Measurements from ENCODE around the gene KIF11. TPM values are rescaled to one million over a fixed set of nuclear protein-coding genes. Genes with fewer than 3 reads are reported as not detected.
A peak's percentile ranks its signal among the peaks of the same experiment; 100 is the strongest.
"Not testable (repeated sequence)": the region's sequence is repeated elsewhere in the genome, so short reads cannot be mapped to it uniquely, and the experiment has no call there.

KIF11 gene
- total RNA-seq, 1 donor from 2014 or later: 0.89 TPM

DNA sequence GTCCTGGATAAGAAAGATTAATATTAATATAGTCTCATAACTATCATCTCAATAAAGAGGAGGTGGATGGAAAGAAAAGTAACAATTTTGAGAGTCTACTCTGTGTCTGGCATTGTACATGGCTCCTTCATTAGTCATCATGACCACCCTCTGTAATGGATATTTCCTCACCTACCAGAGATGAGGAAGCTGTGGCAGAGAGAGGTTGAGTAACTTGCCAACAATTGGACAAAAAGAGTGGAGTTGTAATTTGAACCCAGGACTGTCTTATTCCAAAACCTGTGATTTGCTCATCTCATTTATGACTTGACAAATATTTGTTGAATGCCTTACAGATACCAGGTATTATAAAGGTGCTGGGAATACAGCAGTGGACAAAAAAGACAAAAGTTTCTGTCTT is 17.0 kb upstream of the KIF11 start:
- intact Hi-C loops (cut with DNase I): no loop called here
- DNase-seq (ENCODE audit: low spot score) (no peak), ATAC-seq (no peak)

DNA sequence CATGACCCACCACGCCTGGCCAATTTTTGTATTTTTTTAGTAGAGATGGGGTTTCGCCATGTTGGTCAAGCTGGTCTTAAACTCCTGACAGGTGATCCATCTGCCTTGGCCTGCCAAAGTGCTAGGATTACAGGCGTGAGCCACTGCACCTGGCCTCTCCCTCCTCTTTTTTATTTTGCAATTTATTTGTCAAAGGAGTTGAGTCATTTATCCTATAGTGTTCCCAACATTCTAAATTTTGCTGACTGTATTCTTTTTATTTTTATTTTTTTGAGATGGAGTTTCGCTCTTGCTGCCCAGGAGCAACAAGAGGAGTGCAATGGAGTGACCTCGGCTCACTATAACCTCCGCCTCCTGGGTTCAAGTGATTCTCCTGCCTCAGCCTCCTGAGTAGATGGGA is 10.6 kb upstream of the KIF11 start:
- ATAC-seq; intact Hi-C loops (cut with DNase I); DNase-seq (ENCODE audit: low spot score): not testable (repeated sequence)

GRCh38 chr10:92590623-92591549 is 2.0 kb upstream of the KIF11 start:
- intact Hi-C loops (cut with DNase I): no loop called here
- peak; percentile 23 for ATAC-seq
- peak; percentile 75 for DNase-seq (ENCODE audit: low spot score)

- intact Hi-C loops (cut with DNase I): no loop called here
- DNase-seq (ENCODE audit: low spot score) (peak; percentile 93), ATAC-seq (peak; percentile 96)
Observed at GRCh38 chr10:92591550-92592022, 1.3 kb upstream of the KIF11 start.

DNA sequence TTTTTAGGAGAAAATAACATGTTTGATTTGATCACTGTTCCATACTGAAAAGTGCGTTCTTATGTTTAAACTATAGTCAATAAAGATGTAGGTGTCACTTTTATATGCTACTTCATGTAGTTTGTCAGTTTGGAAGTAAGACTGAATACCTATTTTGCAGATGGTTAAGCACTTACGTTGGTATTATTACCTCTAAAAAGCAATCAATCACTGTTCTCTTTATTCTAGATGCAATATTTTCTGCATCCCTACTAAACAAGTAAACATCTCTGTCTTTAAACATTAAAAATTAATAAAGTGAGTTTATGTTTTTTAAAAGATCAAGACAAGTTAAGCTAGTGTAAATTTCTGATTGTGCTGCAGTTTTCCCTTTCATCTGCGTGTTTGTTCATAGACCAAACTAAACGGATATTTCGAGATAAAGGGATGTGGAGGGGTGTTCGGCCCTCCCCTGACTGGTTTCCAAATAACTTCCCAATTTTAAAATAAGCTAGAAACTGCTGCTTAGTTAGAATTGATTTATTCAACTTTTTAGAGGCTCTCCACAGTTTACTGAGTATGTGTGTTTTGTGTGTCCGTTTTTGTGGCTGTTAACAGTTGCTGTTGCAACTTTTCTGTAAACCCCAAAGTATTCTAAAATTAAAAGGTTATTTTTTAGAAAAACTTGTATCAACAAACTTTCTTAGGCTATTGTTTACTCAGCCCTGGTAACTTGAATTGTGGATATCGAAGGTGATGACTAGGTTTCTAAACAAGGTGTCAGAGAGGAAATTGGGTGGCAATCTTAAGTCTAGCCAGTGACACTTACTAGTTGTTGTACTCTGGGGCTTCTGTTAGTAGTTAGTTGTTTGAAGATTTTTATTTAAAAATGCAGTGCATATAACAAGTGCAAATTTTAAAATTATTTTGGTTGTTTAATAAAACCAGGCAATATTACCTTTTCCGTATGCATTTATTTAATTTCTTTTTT is 974 bp downstream of the KIF11 start:
- DNase-seq (ENCODE audit: low spot score) (no peak), ATAC-seq (no peak)
- intact Hi-C loops (cut with DNase I): no loop called here

GRCh38 chr10:92595505-92595904 is 2.6 kb downstream of the KIF11 start:
- intact Hi-C loops (cut with DNase I): no loop called here
- no peak for DNase-seq (ENCODE audit: low spot score)
- no peak for ATAC-seq

GRCh38 chr10:92598321-92598720 is 5.4 kb downstream of the KIF11 start:
- intact Hi-C loops (cut with DNase I): no loop called here
- DNase-seq (ENCODE audit: low spot score) (no peak), ATAC-seq (no peak)

GRCh38 chr10:92604841-92605240 is 11.9 kb downstream of the KIF11 start:
- intact Hi-C loops (cut with DNase I): no loop called here
- DNase-seq (ENCODE audit: low spot score) (no peak), ATAC-seq (no peak)

DNA sequence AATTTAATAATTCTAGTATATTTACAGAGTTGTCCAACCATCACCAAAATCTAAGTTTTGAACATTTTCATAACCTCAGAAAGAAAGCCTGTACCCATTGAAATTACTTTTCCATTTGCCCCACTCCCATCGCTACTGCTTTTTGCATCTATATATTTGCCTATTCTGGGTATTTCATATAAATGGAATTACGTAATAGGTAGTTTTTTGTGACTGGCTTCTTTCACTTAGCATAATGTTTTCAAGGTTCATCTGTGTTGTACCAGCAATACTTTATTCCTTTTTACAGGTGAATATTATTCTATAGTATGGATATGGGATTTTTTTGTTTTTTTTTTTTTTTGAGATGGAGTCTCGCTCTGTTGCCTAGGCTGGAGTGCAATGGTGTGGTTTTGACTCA is 22.6 kb downstream of the KIF11 start:
- ATAC-seq (no peak), DNase-seq (ENCODE audit: low spot score) (no peak)
- intact Hi-C loops (cut with DNase I): no loop called here

GRCh38 chr10:92619368-92619767 is 26.4 kb downstream of the KIF11 start:
- DNase-seq (ENCODE audit: low spot score): no peak
- intact Hi-C loops (cut with DNase I): no loop called here
- ATAC-seq: no peak

DNA sequence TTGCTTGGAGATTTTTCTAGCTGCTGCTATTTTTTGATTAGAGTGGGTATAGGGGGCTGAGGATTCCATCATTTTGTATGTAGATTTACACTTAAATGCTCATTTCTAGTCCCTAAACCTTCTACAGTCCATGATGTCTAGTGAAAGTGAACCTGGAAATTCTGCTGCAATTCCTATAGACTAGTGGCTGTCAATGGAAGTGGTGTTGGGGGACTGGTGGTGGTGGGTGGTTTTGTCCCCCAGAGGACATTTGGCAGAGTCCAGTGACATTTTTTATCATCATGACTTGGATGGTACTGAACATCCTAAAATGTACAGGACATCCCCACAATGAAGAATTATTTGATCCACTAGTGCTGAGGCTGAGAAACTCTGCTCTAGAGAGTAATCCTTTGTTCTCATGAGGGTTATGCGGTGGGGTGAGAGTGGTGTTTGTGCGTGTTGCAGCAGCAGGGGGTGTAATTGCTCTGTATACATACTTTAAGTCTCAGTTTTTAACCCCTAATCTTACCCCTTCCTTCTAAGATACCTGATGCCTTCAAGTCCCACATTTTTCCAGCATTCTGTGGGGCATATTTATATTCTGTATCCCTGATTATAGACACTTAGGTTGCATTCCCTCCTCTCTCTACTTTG is 35.0 kb downstream of the KIF11 start:
- ATAC-seq (no peak), DNase-seq (ENCODE audit: low spot score) (no peak)
- intact Hi-C loops (cut with DNase I): no loop called here

DNA sequence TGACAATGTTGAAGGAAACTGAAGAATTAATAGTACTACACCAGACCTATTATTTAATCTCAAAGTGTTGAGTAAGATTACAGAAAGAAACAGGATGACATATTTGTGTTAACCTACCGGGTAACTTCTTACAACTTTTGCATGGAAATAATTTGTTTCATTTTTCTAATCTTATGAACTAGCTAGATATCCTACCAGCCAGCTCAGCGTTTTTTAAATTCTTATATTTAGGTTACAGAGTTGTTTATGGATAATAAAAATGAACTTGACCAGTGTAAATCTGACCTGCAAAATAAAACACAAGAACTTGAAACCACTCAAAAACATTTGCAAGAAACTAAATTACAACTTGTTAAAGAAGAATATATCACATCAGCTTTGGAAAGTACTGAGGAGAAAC is 37.0 kb downstream of the KIF11 start:
- DNase-seq (ENCODE audit: low spot score) (no peak), ATAC-seq (no peak)
- intact Hi-C loops (cut with DNase I): no loop called here

DNA sequence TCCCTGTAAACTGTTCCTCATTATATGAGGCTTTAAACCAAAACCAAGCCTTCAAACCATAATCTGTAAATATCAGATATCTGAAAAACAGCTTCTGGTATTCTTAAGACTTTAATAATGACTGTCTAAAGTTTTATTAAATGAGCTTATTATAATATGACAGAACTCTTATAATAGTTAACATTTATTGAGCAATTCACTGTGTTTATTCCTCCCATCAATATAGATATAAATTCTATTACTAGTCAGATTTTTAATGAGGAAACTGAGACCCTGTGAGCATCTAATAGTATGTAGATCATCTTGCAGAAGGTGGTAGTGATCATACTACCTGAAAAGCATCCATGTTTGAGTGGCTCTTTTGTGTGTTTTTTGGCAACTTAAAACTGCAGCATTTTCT is 45.1 kb downstream of the KIF11 start:
- no peak for ATAC-seq
- DNase-seq (ENCODE audit: low spot score): no peak
- intact Hi-C loops (cut with DNase I): no loop called here

DNA sequence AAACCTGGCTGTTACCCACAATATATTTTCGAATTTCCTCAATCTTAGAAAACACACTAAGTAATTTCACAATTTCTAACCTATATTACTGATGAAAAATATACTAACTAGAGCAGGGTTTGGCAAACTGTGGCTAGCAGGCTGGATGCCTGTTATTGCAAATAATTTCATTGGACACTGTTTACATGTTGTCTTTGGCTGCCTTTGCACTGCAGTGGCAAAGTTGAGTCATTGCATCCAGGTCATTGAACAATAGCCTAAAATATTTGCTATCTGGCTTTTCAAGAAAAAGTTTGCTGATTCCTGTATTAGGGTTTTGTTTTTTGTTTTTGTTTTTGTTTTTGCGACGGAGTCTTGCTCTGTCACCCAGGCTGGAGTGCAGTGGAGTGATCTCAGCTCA is 47.2 kb downstream of the KIF11 start:
- intact Hi-C loops (cut with DNase I): no loop called here
- DNase-seq (ENCODE audit: low spot score) (no peak), ATAC-seq (no peak)

- ATAC-seq (no peak), DNase-seq (ENCODE audit: low spot score) (no peak)
- intact Hi-C loops (cut with DNase I): no loop called here
Observed at GRCh38 chr10:92641492-92641891, 48.6 kb downstream of the KIF11 start.

DNA sequence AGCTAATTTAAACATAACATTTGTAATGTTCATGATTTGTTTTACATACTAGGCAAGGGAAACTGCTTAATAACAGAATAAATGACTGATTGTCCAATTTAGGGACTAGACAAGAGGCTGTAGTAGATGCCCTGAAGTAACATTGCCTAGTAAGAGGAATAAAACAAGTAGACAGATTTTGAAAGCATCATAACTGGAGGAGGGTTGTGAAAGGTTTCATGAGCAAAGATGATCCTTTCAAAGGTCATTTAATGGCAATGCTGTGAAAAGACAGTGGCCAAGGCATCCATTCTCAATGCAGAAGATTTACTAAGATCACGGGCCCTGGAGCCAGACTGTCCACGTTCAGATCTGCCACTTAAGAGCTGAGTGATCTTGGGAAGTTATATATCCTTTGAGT is 52.0 kb downstream of the KIF11 start:
- ATAC-seq (no peak), DNase-seq (ENCODE audit: low spot score) (no peak)
- intact Hi-C loops (cut with DNase I): no loop called here

DNA sequence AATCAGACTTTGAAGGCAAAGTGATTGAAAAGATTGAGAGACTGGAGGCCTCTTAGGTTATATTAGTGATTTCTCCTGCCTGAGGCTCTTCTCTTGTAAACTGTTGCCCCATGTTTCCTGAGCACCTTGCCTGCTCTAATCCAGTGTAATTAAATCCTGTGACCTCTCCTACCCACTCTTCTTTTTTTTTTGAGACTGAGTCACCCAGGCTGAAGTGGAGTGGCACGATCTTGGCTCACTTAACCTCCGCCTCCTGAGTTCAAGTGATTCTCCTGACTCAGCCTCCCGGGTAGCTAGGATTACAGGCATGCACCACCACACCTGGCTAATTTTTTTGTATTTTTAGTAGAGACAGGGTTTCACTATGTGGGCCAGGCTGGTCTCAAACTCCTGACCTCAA is 57.9 kb downstream of the KIF11 start:
- intact Hi-C loops (cut with DNase I); ATAC-seq; DNase-seq (ENCODE audit: low spot score): not testable (repeated sequence)

DNA sequence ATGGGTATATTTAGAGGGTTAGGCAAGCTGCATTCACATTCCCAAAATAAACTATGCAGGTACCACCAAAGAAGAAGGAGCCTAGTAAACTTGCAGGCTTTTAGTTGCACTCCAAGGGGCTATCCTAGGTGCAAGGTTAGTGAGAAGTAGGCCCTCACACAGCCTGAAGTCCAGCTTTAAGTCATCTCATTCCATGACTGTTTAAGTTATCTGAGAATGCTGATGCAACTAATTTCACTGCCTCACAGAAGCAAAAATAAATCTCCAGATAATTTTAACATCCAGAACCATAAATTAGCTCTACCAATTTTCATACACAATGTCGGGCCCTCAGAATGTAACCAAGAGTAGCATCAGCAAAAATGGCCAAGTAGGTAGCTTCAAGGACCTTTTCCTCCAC is 62.5 kb downstream of the KIF11 start:
- intact Hi-C loops (cut with DNase I): no loop called here
- DNase-seq (ENCODE audit: low spot score) (no peak), ATAC-seq (no peak)

DNA sequence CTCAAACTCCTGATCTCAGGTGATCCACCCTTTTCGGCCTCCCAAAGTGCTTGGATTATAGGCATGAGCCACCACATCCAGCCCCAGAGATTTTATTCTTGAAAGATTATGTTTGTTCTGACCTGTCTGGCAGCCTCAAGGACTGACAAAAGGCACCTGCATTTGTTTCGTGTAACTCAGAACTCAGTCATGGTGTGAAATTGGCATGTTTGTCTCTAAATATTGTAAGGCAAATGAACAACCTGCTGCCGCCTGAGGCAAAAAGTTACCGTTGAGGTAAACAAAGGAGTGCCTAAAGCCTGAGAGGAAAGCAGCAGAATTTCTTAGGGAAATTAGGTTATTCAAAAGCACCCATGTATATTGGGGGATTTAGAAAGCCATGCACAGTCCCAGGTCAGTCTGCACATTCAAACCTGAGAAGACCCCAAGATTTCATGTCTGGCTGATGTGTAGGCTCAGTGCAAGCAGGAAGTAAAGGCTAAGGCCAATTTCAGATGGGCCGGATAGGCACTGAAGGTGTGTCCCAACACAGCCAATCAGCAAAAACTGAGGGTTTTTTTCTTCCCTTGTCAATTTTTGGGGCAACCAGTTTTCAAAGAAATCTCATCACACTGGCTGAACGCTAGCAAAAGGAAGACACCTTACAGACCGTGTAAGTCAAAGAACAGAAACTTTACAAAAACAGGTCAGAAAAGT is 63.5 kb downstream of the KIF11 start:
- intact Hi-C loops (cut with DNase I): no loop called here
- ATAC-seq (no peak), DNase-seq (ENCODE audit: low spot score) (no peak)

All from sciatic nerve (tissue), 2 donors.